ENCODE data around the gene SLC37A1.

Gene SLC37A1

GRCh38 chr21:42496839-42497202 is 16.8 kb upstream of the SLC37A1 start:
- Histone ChIP-seq H3K4me2 (ENCODE audit: insufficient read depth, low read length) (peak overlapping the region; percentile 96), H3K79me2 (ENCODE audit: insufficient read depth, low read length) (no peaks in the 10 kb centered on the region), H3K36me3 (ENCODE audit: insufficient read depth, low read length) (no peaks in the 10 kb centered on the region), H3K27me3 (ENCODE audit: insufficient read depth, low read length, poor library complexity) (no peaks in the 10 kb centered on the region), H3K4me1 (ENCODE audit: insufficient read depth, low read length) (peaks cover 17% of the 10 kb centered on the region), H3K9ac (ENCODE audit: low read depth, low read length) (peak overlapping the region; percentile 68), H3K27ac (ENCODE audit: low read length) (peak overlapping the region; percentile 59), H3K4me3 (ENCODE audit: low read depth in 1 of 2, low read length in 2 of 2) (peak overlapping the region; percentile 51 to 76; a peak in 3 of 4 replicates), H4K20me1 (ENCODE audit: insufficient read depth, low read length) (no peaks in the 10 kb centered on the region), H3K9me3 (ENCODE audit: insufficient read depth, low read length, severe bottlenecking) (no peaks in the 10 kb centered on the region), H2AFZ (ENCODE audit: low read depth, low read length) (peak overlapping the region; percentile 97)
- ATAC-seq (ENCODE audit: insufficient read depth, low read depth) (no peak), DNase-seq (no peak)
- TF ChIP-seq CTCF (IDR thresholded peaks at IDR 0.05; ENCODE audit: borderline replicate concordance, extremely low read depth, low read length, poor library complexity, severe bottlenecking) (no peak), EZH2 (IDR thresholded peaks at IDR 0.05; ENCODE audit: borderline replicate concordance, low read depth, low read length, severe bottlenecking) (no peak)

- H3K4me1 ChIP-seq (ENCODE audit: insufficient read depth, low read length), result peaks cover 17% of the 10 kb centered on the region
- no peak overlapping the region for H3K27ac ChIP-seq (ENCODE audit: low read length)
- H3K27me3 ChIP-seq (ENCODE audit: insufficient read depth, low read length, poor library complexity), result no peaks in the 10 kb centered on the region
- H3K79me2 ChIP-seq (ENCODE audit: insufficient read depth, low read length), result no peaks in the 10 kb centered on the region
- H3K4me3 ChIP-seq (ENCODE audit: low read depth in 1 of 2, low read length in 2 of 2), result no peak overlapping the region
- H3K4me2 ChIP-seq (ENCODE audit: insufficient read depth, low read length), result no peak overlapping the region
- no peaks in the 10 kb centered on the region for H3K9me3 ChIP-seq (ENCODE audit: insufficient read depth, low read length, severe bottlenecking)
- DNase-seq (no peak), ATAC-seq (ENCODE audit: insufficient read depth, low read depth) (no peak)
- no peak overlapping the region for H3K9ac ChIP-seq (ENCODE audit: low read depth, low read length)
- H2AFZ ChIP-seq (ENCODE audit: low read depth, low read length), result no peak overlapping the region
- H3K36me3 ChIP-seq (ENCODE audit: insufficient read depth, low read length), result no peaks in the 10 kb centered on the region
- TF ChIP-seq CTCF (IDR thresholded peaks at IDR 0.05; ENCODE audit: borderline replicate concordance, extremely low read depth, low read length, poor library complexity, severe bottlenecking) (no peak), EZH2 (IDR thresholded peaks at IDR 0.05; ENCODE audit: borderline replicate concordance, low read depth, low read length, severe bottlenecking) (no peak)
- no peaks in the 10 kb centered on the region for H4K20me1 ChIP-seq (ENCODE audit: insufficient read depth, low read length)
Measured at GRCh38 chr21:42498012-42498411, 15.6 kb upstream of the SLC37A1 start.

DNA sequence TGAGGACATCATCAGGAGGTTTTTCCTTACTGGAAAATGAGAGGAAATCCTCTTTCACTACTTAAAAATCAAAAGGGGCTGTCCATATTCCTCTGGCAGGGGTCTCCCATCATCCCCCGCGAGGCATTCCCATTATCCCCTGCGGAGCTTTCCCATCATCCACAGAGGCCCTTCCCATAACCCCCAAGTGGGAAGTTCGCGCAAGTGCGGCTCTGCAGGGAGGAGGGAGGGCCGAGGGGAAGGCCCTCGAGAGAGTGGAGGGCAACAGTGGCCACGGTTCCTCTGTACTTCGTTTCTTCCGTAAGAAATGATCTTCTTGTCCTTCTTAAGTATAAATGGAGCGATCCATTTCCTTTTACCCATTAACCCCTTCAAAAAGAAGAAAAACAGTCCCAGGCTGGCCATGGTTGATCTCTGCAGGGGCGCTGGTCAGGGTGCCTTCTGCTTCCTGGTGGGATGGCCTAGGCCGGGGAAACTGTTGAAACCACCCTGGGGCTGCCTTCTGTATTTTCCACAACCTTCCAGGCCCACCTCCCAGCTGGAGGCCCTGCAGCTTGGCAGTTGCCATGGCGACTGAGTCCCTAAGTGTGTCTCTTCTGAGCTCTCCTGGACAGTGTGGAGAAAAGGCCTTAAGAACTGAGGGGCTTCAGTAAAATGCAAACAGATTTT is 14.1 kb upstream of the SLC37A1 start:
- H3K79me2 ChIP-seq (ENCODE audit: insufficient read depth, low read length), result no peaks in the 10 kb centered on the region
- no peak for TF ChIP-seq CTCF (IDR thresholded peaks at IDR 0.05; ENCODE audit: borderline replicate concordance, extremely low read depth, low read length, poor library complexity, severe bottlenecking)
- no peak for TF ChIP-seq EZH2 (IDR thresholded peaks at IDR 0.05; ENCODE audit: borderline replicate concordance, low read depth, low read length, severe bottlenecking)
- no peak for DNase-seq
- H3K27ac ChIP-seq (ENCODE audit: low read length), result no peak overlapping the region
- no peaks in the 10 kb centered on the region for H3K9me3 ChIP-seq (ENCODE audit: insufficient read depth, low read length, severe bottlenecking)
- H3K4me2 ChIP-seq (ENCODE audit: insufficient read depth, low read length), result no peak overlapping the region
- H3K36me3 ChIP-seq (ENCODE audit: insufficient read depth, low read length), result no peaks in the 10 kb centered on the region
- no peaks in the 10 kb centered on the region for H3K27me3 ChIP-seq (ENCODE audit: insufficient read depth, low read length, poor library complexity)
- no peak for ATAC-seq (ENCODE audit: insufficient read depth, low read depth)
- peaks cover 26% of the 10 kb centered on the region for H3K4me1 ChIP-seq (ENCODE audit: insufficient read depth, low read length)
- H3K9ac ChIP-seq (ENCODE audit: low read depth, low read length), result no peak overlapping the region
- H2AFZ ChIP-seq (ENCODE audit: low read depth, low read length), result no peak overlapping the region
- H3K4me3 ChIP-seq (ENCODE audit: low read depth in 1 of 2, low read length in 2 of 2), result no peak overlapping the region
- no peaks in the 10 kb centered on the region for H4K20me1 ChIP-seq (ENCODE audit: insufficient read depth, low read length)
